HG03520 (cell line): ENCODE results near the gene PI16.

Experiments
- ATAC-seq: cut with Tn5 transposase; IDR thresholded peaks from one replicate; pipeline ENCODE4 v1.9.1; 2021; ENCODE audit warnings: mild to moderate bottlenecking, moderate library complexity; ENCODE audit not compliant: unreplicated experiment

The PI16 gene, protein sequence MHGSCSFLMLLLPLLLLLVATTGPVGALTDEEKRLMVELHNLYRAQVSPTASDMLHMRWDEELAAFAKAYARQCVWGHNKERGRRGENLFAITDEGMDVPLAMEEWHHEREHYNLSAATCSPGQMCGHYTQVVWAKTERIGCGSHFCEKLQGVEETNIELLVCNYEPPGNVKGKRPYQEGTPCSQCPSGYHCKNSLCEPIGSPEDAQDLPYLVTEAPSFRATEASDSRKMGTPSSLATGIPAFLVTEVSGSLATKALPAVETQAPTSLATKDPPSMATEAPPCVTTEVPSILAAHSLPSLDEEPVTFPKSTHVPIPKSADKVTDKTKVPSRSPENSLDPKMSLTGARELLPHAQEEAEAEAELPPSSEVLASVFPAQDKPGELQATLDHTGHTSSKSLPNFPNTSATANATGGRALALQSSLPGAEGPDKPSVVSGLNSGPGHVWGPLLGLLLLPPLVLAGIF

DNA sequence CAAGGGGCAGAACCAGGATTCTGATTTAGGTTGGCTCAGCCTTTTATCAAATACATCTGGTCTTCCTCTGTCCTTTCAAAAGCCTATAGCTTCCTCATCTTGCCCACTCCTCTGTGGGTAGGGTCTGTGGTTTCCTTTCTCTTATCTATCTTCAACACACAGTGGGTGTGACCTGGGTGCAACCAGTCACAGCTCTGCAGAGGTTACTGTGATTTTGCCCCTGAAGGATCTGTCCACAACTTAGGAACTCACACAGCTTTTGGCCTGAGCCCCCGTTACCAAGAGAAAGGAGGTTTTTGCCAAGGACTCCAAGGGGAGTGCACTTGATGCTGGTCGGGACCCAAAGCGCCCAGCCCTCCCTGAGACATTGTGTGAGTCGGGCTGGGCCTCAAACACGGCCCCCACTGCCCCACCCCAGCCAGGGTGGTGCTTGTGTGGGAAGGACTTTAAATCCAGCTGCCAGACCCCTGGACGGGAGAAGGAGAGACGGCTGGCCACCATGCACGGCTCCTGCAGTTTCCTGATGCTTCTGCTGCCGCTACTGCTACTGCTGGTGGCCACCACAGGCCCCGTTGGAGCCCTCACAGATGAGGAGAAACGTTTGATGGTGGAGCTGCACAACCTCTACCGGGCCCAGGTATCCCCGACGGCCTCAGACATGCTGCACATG is at the start of gene PI16:
PI16 (plus strand) TSS at position 477 of the 670 bp plus-strand sequence; CDS start at position 500, 23 bp downstream.
- ATAC-seq: no peak

DNA sequence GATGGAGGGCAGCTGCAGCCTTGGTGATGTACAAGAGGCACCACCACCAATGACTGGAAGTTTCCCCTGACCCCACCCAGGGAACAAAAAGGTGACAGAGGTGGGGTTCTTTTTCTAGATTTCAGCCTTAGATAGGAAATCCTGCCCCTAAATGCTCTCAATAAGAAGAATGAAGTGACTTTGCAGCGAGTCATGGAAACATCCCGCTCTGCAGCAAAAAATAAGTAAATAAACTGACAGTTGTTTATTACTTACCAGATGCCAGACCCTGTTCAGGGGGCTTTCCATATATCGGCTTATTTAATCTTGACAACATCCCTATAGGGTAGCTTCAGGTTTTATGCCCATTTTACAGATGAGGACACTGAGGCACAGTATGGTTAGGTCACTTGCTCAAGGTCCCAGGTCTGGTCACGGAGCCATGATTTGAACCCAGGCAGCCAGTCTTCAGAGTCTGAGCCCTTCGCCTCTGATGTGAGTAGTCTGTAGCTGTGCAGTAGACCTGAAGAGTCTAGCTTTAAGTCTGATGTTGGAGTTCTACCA is 49.6 kb upstream of the PI16 start:
- ATAC-seq: no peak

DNA sequence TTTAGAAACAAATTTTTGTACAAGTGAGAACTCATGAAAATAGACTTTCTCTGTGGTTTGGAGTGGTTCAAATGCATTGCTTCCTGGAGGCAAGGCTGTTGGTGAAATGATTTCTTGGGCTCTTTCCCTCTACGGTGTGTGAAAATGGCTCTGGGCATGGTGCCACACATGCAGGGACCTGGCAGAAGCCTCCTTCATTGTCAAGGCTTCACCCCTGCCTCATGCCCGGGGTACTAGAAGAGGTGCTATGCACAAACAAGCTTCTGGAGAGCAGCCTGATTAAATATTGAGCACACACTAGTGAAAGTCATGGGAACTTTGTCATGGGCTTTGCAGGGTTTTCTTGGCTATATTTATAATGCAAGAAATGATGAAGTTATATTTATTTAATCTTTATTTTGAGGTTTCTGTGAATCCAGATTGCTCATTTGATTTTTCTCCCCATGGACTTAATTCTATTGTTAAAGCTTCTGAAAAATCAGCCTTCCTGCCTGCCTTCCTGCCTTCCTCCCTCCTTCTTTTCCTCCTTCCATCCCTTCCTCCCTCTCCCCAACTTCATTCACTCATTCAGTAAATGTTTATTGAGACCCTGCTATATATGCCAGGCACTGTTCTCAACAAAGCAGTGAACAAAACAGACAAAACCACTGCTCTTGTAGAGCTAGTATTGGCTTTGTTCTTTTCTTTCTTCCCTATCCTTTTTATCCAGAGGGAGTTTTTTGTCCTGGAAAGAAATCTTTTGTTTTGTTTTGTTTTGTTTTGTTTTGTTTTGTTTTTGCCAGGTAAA is 47.8 kb upstream of the PI16 start:
- ATAC-seq: no peak

DNA sequence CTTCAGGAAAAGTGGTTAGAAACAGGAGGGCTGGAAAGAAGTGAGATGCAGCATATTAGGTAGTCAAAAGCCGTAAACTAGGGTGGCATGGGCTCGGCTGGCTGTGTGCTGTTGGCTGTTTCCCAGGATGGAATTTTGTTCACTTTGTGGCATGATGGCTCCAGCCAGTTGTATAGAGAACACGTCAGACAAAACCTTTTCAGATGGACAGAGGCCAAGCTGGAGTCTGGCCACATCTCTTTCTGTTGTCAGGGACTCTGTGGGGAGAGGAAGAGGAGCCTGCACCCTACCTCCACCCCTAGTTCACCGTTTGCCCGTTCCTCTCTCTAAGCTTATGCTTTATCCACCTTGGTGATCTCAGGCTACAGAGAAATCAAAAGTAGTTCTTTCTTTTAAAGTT is 46.8 kb upstream of the PI16 start:
- ATAC-seq: no peak

DNA sequence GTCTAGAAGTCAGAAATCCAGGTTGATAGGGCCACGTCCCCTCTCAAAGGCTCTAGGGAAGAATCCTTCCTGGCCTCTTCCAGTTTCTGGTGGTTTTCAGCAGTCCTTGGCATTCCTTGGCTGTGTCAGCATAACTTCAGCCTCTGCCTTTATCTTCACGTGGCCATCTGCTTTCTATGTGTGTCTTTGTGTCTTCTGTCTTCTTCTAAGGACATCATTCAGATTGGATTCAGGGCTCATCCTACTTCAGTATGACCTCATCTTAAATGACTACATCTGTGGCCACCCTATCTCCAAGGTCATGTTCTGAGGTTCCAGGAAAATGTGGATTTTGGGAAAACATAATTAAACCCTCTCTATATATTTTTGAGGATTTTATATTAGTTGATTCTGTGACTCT is 45.8 kb upstream of the PI16 start:
- ATAC-seq: no peak

DNA sequence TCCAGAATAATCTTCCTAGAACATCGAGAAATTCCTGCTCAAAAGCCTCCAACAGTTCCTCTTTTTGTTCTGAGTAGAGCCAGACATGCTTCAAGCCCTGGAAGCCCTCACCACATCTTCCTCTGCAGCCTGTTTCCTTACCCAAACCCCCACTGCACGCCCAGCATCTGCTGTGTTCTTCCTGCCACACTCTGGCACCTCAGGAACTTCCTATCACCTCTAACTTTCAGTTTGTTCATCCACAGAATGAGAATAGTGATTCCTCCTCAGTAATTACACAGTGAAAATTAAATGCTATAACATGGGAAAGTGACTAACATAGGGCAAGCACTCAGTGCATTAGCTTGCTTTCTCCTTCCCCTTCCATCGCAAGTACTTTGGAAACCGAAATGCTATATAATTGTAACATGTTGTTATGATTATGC is 42.5 kb upstream of the PI16 start:
- peak; percentile 17 for ATAC-seq

DNA sequence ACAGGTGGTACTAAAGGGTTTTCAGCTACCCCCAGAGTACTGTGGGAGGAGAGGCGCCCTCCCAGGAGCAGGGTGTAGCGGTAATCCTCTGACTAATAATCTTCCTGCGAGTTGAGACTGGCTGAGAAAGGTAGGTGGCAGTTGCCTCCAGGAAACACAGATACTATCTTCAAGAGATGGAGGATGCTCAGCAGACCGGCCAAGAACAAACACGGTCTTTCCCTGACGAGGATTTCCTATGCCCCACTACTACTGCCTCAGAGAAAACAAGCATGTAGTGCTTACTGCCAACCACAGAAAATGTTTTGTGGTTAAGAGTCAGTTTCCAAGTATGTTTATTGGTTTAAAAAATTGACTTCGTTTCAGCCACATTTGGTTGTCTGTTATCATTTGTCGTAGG is 42.0 kb upstream of the PI16 start:
- ATAC-seq: peak; percentile 79

DNA sequence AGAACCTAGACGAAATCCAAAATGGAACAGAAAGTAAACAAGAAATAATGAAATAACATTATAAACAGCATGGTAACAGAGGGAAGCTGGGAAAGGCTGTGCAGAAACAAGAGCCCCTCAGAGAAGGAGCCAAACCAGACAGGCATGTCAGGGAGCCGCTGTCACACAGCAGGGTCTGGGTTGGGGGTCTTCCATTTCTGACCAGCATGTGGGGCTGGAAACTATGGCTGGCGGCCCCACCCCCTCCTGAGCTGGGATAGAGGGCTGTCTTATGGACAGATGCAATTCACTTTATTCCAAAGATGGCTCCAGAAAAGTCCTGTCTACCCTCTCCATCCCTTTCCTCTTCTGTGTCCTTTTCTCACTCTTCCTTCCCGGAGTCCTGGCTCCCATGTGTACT is 41.5 kb upstream of the PI16 start:
- no peak for ATAC-seq

DNA sequence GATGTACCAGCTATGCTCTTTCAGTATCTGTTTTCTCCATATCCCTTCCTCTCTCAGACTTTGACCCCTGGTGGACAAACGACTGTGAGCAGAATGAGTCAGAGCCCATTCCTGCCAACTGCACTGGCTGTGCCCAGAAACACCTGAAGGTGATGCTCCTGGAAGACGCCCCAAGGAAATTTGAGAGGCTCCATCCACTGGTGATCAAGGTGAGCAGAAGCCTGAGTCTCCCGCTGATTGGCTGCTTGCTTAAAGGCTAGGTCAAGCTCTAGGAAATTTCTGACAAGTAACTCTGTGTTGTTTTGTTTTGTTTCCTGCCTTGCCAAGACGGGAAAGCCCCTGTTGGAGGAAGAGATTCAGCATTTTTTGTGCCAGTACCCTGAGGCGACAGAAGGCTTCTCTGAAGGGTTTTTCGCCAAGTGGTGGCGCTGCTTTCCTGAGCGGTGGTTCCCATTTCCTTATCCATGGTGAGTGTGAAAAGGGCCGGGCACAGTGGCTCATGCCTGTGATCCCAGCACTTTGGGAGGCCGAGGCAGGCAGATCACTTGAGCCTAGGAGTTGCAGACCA is 40.2 kb upstream of the PI16 start:
- no peak for ATAC-seq

DNA sequence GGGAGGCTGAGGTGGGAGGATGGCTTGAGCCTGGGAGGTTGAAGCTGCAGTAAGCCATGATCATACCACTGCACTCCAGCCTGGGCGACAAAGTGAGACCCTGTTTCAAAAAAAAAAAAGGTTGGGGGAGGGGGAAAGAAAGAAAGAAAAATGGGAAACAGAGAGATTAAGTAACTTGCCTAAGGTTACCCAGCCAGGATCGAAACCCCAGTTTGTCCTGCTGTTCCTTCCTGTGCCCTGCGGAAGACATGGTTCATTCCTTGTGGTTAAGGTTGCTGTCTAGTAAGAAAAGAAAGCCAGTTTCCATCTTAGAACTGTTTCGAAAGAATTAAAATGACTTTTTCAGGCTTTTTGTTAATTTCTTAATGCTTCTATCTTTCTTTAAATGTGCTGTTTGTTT is 38.9 kb upstream of the PI16 start:
- ATAC-seq: no peak

DNA sequence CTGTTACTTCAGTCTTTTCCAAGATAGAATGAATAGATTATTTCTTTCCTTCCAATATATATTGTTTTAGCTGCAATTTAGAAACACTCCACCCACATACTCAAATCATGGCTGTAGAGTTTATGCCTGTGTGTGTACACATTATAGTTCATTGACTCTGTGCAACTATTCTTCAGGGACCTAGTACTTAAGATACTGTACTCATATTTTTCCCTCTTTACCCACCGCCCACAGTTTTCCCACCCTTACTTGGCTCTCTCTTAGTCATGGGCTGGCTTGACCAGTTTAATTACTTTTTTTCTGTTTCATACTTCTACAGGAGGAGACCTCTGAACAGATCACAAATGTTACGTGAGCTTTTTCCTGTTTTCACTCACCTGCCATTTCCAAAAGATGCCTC is 38.4 kb upstream of the PI16 start:
- ATAC-seq: no peak

DNA sequence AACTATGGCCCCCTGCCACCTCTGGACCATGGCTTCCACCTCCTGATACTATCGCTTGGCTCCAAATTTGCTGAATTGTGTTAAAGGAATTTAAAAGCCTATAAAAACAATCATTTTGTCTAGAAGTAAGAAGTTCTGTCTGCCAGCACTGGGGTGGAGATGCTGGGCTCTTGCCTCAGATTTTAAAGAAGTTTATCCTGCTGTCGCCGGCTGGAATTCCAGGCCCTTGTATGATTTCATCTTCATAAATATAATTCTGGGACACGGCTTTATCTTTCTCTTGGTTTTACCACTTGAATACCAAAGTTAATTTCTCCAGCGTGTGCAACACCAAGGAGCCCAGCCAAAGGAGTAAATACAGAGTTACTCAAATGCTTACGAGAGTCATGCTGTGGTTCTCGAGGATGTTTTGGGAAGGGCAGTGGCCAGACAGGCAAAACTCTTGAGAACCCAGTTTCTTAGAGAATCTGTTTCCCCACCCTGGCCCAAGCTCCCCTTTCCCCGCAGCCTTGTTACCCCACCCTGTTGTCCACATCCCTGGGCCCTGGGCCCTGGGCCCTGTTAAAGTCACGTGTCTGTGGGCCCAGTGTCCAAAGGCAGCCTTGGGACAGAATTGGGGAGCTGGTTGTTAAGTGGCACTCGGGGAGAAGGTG is 36.9 kb upstream of the PI16 start:
- ATAC-seq: no peak

DNA sequence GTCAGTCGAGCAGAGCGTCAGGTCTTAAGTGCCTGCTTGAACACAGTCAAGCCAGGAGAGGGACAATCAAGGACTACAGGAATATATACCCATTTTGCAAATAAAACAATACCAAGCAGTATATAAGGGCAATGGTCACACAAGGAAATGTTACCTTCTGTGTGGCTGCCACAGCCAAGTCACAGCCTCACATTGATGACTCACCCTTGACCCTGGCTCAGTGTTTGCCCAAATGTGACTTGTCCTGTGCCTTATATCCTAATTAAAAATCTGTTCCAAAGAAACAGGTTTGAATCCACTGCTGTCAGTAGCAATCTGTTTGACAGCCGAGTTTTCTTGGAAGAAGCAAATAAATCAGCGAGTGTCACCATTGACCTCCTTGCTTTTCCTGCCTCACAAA is 34.5 kb upstream of the PI16 start:
- ATAC-seq: no peak

DNA sequence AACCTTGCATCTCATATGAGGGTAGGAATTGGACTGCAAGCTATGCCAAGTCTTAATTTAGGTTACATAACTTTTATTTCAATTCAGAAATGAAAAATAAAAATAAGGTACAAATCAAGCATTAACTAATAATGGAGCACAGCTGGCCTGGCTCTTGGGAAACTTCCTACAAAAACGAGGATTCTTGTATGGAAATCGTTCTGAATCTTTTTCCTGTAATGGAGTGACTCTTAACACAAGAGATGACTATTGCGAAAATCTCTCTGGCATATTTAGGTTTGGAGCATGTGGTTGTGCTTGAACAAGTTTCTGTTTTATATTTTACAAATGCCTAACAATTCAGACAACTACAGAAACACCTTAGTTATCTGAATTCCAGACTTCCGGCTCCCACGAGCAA is 34.0 kb upstream of the PI16 start:
- no peak for ATAC-seq

DNA sequence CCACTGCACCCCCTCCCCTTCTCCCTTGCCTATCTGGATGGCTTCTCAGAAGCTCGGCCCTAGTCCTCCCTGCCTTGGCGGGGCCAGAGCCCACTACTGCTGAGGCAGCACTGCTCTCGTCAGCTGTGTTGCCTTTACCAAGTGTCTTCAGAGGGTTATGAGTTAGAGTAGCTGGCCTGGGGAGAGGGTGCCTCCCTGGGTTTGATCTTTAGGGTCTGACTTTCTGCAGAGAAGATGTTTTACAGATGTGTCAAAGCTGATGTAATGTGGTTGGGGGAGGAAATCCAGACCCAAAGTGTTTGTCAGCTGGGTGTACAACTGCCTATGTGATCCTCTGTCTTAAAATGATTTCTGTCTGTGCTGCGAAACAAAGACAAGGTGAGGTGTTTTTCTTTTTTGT is 30.4 kb upstream of the PI16 start:
- ATAC-seq: no peak

DNA sequence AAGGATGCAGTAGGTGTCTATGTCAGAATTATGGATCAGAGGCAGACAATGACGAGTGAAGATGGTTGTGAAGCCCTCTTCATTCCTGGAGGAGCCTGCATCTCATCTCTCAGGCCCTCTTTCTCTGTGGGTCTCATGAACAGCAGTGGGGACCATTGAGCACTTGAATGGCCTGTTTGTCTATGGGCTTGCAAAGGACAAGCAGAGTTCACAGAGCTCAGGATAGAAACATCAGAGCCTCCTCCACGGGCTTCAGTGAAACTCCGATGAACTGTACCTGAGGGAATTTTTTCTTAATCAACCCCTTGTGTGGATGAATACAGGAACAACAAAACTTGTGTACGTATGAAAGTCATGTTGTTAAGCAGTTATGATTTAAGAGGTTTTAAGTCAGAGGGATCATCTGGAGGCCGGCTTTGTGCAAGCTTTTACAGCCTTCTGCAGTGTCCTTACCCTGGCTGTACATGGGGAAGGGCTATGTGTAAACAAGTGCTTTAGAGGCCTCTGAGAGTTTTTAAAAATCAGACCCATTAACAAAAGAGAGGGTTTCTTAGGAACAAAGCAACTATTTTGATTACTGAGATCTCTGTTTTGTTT is 29.7 kb upstream of the PI16 start:
- ATAC-seq: no peak

DNA sequence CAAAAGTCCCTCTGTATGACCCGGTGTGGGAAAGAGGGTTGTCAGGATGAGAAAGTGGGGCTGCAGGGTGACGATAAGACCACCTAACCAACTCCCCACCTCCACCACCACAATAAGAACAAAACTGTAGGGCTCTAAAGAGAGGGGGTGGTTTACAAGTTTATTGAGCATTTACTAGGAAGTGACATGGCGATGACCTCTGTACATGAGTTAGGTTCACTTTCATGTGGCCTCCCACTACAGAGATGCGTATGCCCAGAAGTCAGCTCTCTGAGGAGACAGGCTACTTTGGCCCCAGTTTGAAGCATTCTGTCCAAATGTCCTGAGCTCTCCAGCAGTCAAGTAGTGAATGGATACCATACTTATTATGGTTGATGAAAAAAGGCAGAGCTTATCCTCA is 28.7 kb upstream of the PI16 start:
- no peak for ATAC-seq

DNA sequence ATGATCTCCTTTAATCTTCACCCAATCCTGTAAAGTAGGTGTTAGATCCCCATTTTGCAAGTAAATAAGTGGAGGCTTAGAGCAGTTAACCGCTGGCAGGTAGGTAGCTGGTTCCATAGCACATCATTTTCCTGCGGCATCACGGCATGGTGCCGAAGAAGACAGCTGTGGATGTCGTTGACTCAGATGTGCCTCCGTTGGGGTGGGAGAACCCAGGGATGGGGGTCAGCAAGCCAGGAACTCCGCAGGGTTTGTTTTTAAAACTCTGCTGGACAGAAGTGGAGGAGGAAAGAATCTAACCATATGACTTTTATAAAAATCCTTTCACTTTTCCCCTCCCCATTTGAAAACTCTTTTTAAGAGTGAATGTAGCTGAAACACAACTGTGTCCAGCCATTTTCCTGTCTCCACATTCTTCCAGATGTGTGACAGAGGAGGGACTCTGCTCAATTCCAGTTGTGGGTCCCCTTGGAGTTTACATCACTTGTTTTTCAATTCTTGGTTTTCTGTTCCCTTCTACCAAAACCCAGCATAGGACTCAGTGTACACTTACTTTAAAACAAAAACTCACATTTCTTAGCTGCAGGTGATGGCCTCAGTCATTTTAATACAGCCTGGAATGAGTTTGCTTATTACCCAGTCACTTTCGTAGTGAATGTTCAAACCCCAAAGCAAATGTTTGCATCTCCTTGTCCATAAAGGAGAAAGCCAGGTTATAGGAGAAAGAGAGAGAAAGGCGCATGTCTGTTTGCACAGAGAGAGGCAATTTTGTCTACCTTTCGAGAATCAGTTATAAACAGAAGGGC is 27.6 kb upstream of the PI16 start:
- ATAC-seq: no peak
